OCI-LY3 (cell line): ENCODE measurements around the gene SASH1.

Experiments
- EZH2phosphoT487 ChIP-seq: fragments of 200-600 bp; shearing (Covaris generic); IDR thresholded peaks from 2 replicates; pipeline ENCODE4 v1.6.1; 2018; ENCODE audit warnings: antibody characterized with exemption, mixed run types, low read depth
- TF ChIP-seq, protein P1 (sequence below): fragments of 200-600, 300-600 bp; sonication (generic); IDR thresholded peaks from 2 replicates; pipeline ENCODE4 v1.5.1; 2014; ENCODE audit warnings: antibody characterized with exemption, low read length, low read depth

DNA sequence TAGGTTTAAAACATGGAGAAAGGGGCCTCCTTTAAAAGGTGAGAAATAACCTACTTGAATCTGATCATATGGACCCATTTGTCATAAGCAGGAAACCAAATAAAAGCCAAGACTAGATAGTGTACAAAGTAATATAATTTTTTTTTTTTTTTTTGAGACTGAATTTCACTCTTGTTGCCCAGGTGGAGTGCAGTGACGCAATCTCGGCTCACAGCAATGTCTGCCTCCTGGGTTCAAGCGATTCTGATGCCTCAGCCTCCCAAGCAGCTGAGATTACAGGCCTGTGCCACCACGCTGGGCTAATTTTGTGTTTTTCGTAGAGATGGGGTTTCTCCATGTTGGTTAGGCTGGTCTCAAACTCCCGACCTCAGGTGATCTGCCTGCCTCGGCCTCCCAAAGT, 89.2 kb downstream of the SASH1 start:
- TF ChIP-seq, protein P1, sequence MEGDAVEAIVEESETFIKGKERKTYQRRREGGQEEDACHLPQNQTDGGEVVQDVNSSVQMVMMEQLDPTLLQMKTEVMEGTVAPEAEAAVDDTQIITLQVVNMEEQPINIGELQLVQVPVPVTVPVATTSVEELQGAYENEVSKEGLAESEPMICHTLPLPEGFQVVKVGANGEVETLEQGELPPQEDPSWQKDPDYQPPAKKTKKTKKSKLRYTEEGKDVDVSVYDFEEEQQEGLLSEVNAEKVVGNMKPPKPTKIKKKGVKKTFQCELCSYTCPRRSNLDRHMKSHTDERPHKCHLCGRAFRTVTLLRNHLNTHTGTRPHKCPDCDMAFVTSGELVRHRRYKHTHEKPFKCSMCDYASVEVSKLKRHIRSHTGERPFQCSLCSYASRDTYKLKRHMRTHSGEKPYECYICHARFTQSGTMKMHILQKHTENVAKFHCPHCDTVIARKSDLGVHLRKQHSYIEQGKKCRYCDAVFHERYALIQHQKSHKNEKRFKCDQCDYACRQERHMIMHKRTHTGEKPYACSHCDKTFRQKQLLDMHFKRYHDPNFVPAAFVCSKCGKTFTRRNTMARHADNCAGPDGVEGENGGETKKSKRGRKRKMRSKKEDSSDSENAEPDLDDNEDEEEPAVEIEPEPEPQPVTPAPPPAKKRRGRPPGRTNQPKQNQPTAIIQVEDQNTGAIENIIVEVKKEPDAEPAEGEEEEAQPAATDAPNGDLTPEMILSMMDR: no peak
- no peak for TF ChIP-seq EZH2phosphoT487
